H1 (cell line): ENCODE data around the gene P2RY8. TPM values are rescaled to one million over a fixed set of nuclear protein-coding genes. Genes with fewer than 3 reads are reported as not detected.

Source experiments
- CTCF ChIA-PET: fragments of 300-600 bp; sonication (Branson Sonifier 250); formaldehyde crosslinking; loops from one replicate; lab custom pipeline; 2021; ENCODE audit not compliant: partially characterized antibody; lab: Charles Lee
- POLR2A ChIA-PET: fragments of 300-600 bp; sonication (Branson Sonifier 250); formaldehyde crosslinking; loops from one replicate; lab custom pipeline; 2021; ENCODE audit warnings: inconsistent platforms; ENCODE audit not compliant: partially characterized antibody; lab: Charles Lee
- DNase-seq, 2 experiments: peaks; one replicate each; pipeline versions ENCODE4 v3.0.0 to v3.0.0-alpha.2; 2010 to 2022; ENCODE audit warnings: low spot score in 2 of 2, low read depth in 1 of 2, mixed read lengths in 1 of 2
- FAIRE-seq: peaks from 2 replicates; lab custom pipeline; 2011; peaks lifted over from hg19 to GRCh38; lab: Jason Lieb, UNC
- H2AFZ ChIP-seq: 2 replicates; pipeline ENCODE4 v1.8.1; 2012; ENCODE audit warnings: low read length, inconsistent platforms
- H2AK5ac ChIP-seq: 2 replicates; pipeline ENCODE4 v1.6.1; 2013; ENCODE audit warnings: low read depth, low read length
- H2BK120ac ChIP-seq: replicated peaks from 2 replicates; pipeline ENCODE3; 2013; ENCODE audit warnings: low read depth, low read length, inconsistent platforms
- H2BK12ac ChIP-seq: 2 replicates; pipeline ENCODE4 v1.6.1; 2013; ENCODE audit warnings: low read depth, low read length
- H2BK15ac ChIP-seq: 2 replicates; pipeline ENCODE4 v1.6.1; 2013; ENCODE audit warnings: low read length
- H2BK20ac ChIP-seq: 2 replicates; pipeline ENCODE4 v1.6.1; 2013; ENCODE audit warnings: low read length
- H2BK5ac ChIP-seq: 2 replicates; pipeline ENCODE4 v1.6.1; 2013; ENCODE audit warnings: low read depth, low read length
- H3K14ac ChIP-seq: 2 replicates; pipeline ENCODE4 v1.6.1; 2013; ENCODE audit warnings: inconsistent platforms; ENCODE audit not compliant: insufficient read length
- H3K18ac ChIP-seq: 2 replicates; pipeline ENCODE4 v1.6.1; 2013; ENCODE audit warnings: low read length; ENCODE audit errors: extremely low read depth
- H3K23ac ChIP-seq: 2 replicates; pipeline ENCODE4 v1.6.1; 2013; ENCODE audit warnings: inconsistent platforms; ENCODE audit not compliant: insufficient read length
- H3K23me2 ChIP-seq: 2 replicates; pipeline ENCODE4 v1.6.1; 2013; ENCODE audit warnings: low read depth, low read length
- H3K27ac ChIP-seq: 2 replicates; pipeline ENCODE4 v1.6.1; 2011; ENCODE audit warnings: low read depth, low read length, inconsistent platforms
- H3K27me3 ChIP-seq, 4 experiments: replicated peaks in 1 of 4; 1 replicate in 1 of 4; 2 replicates in 3 of 4; pipeline versions ENCODE4 v1.6.1 to v1.8.1; 2011 to 2013; ENCODE audit warnings: low read length in 3 of 4, mild to moderate bottlenecking in 3 of 4, inconsistent platforms in 2 of 4, mixed read lengths in 2 of 4, moderate library complexity in 1 of 4; ENCODE audit not compliant: control insufficient read depth in 3 of 4, insufficient read depth in 3 of 4; ENCODE audit errors: extremely low read depth in 1 of 4
- H3K36me3 ChIP-seq, 4 experiments: 2 replicates each; pipeline versions ENCODE4 v1.6.1 to v1.8.1; 2011 to 2013; ENCODE audit warnings: mild to moderate bottlenecking in 4 of 4, low read length in 3 of 4, moderate library complexity in 2 of 4, control low read depth in 1 of 4, inconsistent platforms in 1 of 4; ENCODE audit not compliant: insufficient read depth in 4 of 4, control insufficient read depth in 2 of 4
- H3K4ac ChIP-seq: replicated peaks from 2 replicates; pipeline ENCODE3; 2013; ENCODE audit warnings: low read length, low read depth, mixed read lengths, inconsistent platforms; ENCODE audit not compliant: insufficient read length
- H3K4me1 ChIP-seq, 4 experiments: replicated peaks in 1 of 4; 1 replicate in 1 of 4; 2 replicates in 3 of 4; pipeline versions ENCODE4 v1.6.1 to v1.8.1; 2011 to 2013; ENCODE audit warnings: low read length in 3 of 4, inconsistent platforms in 2 of 4, mixed read lengths in 1 of 4; ENCODE audit not compliant: insufficient read depth in 4 of 4, control insufficient read depth in 3 of 4
- H3K4me2 ChIP-seq, 2 experiments: 2 replicates each; pipeline versions ENCODE4 v1.6.1 to v1.8.1; 2011 to 2013; ENCODE audit warnings: low read depth in 2 of 2, low read length in 2 of 2, control low read depth in 1 of 2, inconsistent platforms in 1 of 2, mild to moderate bottlenecking in 1 of 2; ENCODE audit not compliant: insufficient read depth in 1 of 2
- H3K4me3 ChIP-seq, 4 experiments: fragments of 200-600, 300-600 bp in 1 of 4; sonication (generic), shearing (Covaris generic), sonication (Bioruptor Twin) in 1 of 4; 2 replicates each; pipeline versions ENCODE4 v1.5.1 to v1.8.1; 2011 to 2016; ENCODE audit warnings: low read length in 4 of 4, low read depth in 3 of 4, control low read depth in 2 of 4, inconsistent platforms in 2 of 4, mild to moderate bottlenecking in 2 of 4, mixed read lengths in 1 of 4, moderate library complexity in 1 of 4; ENCODE audit not compliant: insufficient read depth in 2 of 4; ENCODE audit errors: extremely low read depth in 1 of 4
- H3K56ac ChIP-seq: replicated peaks from 2 replicates; pipeline ENCODE3; 2013; ENCODE audit warnings: low read depth, mild to moderate bottlenecking, mixed read lengths, low read length, inconsistent platforms; ENCODE audit not compliant: insufficient read length
- H3K79me1 ChIP-seq: 2 replicates; pipeline ENCODE4 v1.6.1; 2013; ENCODE audit warnings: low read depth, low read length, control low read depth
- H3K79me2 ChIP-seq, 2 experiments: 2 replicates each; pipeline versions ENCODE4 v1.6.1 to v1.8.1; 2012 to 2013; ENCODE audit warnings: low read length in 2 of 2, mild to moderate bottlenecking in 2 of 2, inconsistent platforms in 1 of 2; ENCODE audit not compliant: insufficient read depth in 2 of 2, control insufficient read depth in 1 of 2
- H3K9ac ChIP-seq, 4 experiments: replicated peaks in 1 of 4; 1 replicate in 1 of 4; 2 replicates in 3 of 4; pipeline versions ENCODE4 v1.6.1 to v1.8.1; 2011 to 2013; ENCODE audit warnings: low read depth in 3 of 4, low read length in 3 of 4, control low read depth in 2 of 4, mild to moderate bottlenecking in 2 of 4, moderate library complexity in 2 of 4, inconsistent platforms in 1 of 4; ENCODE audit errors: extremely low read depth in 1 of 4
- H3K9me3 ChIP-seq, 2 experiments: 2 replicates each; pipeline versions ENCODE4 v1.6.1 to v1.8.1; 2012 to 2013; ENCODE audit warnings: mild to moderate bottlenecking in 2 of 2, moderate library complexity in 2 of 2, control low read depth in 1 of 2, inconsistent platforms in 1 of 2, low read depth in 1 of 2, low read length in 1 of 2, mixed read lengths in 1 of 2; ENCODE audit not compliant: insufficient read depth in 2 of 2
- H4K20me1 ChIP-seq, 2 experiments: replicated peaks in 1 of 2; 2 replicates each; pipeline versions ENCODE3 to v1.8.1; 2011 to 2013; ENCODE audit warnings: inconsistent platforms in 2 of 2, low read length in 2 of 2, mild to moderate bottlenecking in 1 of 2; ENCODE audit not compliant: insufficient read depth in 2 of 2, control insufficient read depth in 1 of 2
- H4K5ac ChIP-seq: 2 replicates; pipeline ENCODE4 v1.6.1; 2013; ENCODE audit warnings: low read length, low read depth, mixed read lengths, inconsistent platforms; ENCODE audit not compliant: insufficient read length
- H4K8ac ChIP-seq: 2 replicates; pipeline ENCODE4 v1.8.0; 2013; ENCODE audit warnings: mild to moderate bottlenecking, moderate library complexity, low read length, inconsistent platforms; ENCODE audit not compliant: insufficient read depth; ENCODE audit errors: extremely low read depth
- H4K91ac ChIP-seq: replicated peaks from 2 replicates; pipeline ENCODE3; 2013; ENCODE audit warnings: low read length, mixed read lengths, inconsistent platforms; ENCODE audit not compliant: insufficient read length
- CEBPB ChIP-seq: IDR thresholded peaks from 2 replicates; pipeline ENCODE4 v1.6.1; 2012; ENCODE audit warnings: low read depth, low read length
- GABPA ChIP-seq: IDR thresholded peaks from 2 replicates; pipeline ENCODE4 v1.6.1; 2011; ENCODE audit warnings: mild to moderate bottlenecking, low read length, moderate library complexity, borderline replicate concordance; ENCODE audit not compliant: insufficient read depth
- HDAC6 ChIP-seq: IDR thresholded peaks from one replicate; pipeline ENCODE4 v1.7.1; 2012; ENCODE audit warnings: low read depth, mild to moderate bottlenecking, inconsistent platforms, low read length, moderate library complexity
- KDM4A ChIP-seq: IDR thresholded peaks from one replicate; pipeline ENCODE4 v1.7.1; 2012; ENCODE audit warnings: low read depth, mild to moderate bottlenecking, moderate library complexity, low read length, inconsistent platforms; ENCODE audit not compliant: severe bottlenecking
- NRF1 ChIP-seq: IDR thresholded peaks from 2 replicates; pipeline ENCODE4 v1.6.1; 2011; ENCODE audit warnings: mild to moderate bottlenecking, low read depth, low read length, improper control_type of control experiment
- RFX5 ChIP-seq: IDR thresholded peaks from 2 replicates; pipeline ENCODE4 v1.6.1; 2011; ENCODE audit warnings: low read depth, low read length, improper control_type of control experiment, borderline replicate concordance
- SIN3A ChIP-seq, 2 experiments: IDR thresholded peaks in 1 of 2; conservative IDR thresholded peaks in 1 of 2; 2 replicates each; pipeline ENCODE4 v1.6.1; 2011 to 2012; ENCODE audit warnings: low read length in 2 of 2, improper control_type of control experiment in 1 of 2, low read depth in 1 of 2, mild to moderate bottlenecking in 1 of 2
- SIRT6 ChIP-seq: IDR thresholded peaks from one replicate; pipeline ENCODE4 v1.7.1; 2012; ENCODE audit warnings: low read length, inconsistent platforms
- TBP ChIP-seq: IDR thresholded peaks from 2 replicates; pipeline ENCODE4 v1.6.1; 2011; ENCODE audit warnings: low read depth, low read length, improper control_type of control experiment
- TEAD4 ChIP-seq: IDR thresholded peaks from 2 replicates; pipeline ENCODE4 v1.6.1; 2012; ENCODE audit warnings: low read depth, low read length, inconsistent platforms, mixed read lengths
- YY1 ChIP-seq: IDR thresholded peaks from 2 replicates; pipeline ENCODE4 v1.6.1; 2011; ENCODE audit warnings: low read depth, mild to moderate bottlenecking, low read length
- ZNF274 ChIP-seq: IDR thresholded peaks from 2 replicates; pipeline ENCODE4 v1.7.0; 2012; ENCODE audit warnings: low read length, borderline replicate concordance; ENCODE audit errors: extremely low read depth
- WGBS, 2 experiments: shearing (Covaris generic) in 1 of 2; methylation state at CpG; one replicate each; pipeline versions ENCODE4 v1.1.6 to v1.1.7; 2013 to 2015; ENCODE audit warnings: low lambda C conversion rate in 2 of 2, mixed read lengths in 2 of 2, inconsistent platforms in 1 of 2, low coverage in 1 of 2, missing lambda C conversion rate in 1 of 2; ENCODE audit not compliant: insufficient replicate concordance in 2 of 2, insufficient coverage in 1 of 2, insufficient read length in 1 of 2; ENCODE audit errors: extremely low coverage in 1 of 2, missing lambda C conversion rate in 1 of 2; 5-methylcytosine and 5-hydroxymethylcytosine counted together
- polyA plus RNA-seq, 7 experiments: library from polyadenylated mRNA; depleted of rRNA in 3 of 7; stranded (reverse) in 5 of 7; unstranded in 2 of 7; fragments of >200 nt in 5 of 7; fragments of 200-250 nt in 2 of 7; gene quantifications; 1 replicate in 5 of 7; 2 replicates in 1 of 7; 4 replicates in 1 of 7; pipeline versions ENCODE4 v1.2.1 to v1.2.3, GENCODE V29; 2011 to 2013; ENCODE audit warnings: missing spikeins in 2 of 7, mixed read lengths in 2 of 7
- total RNA-seq: library from RNA; stranded (reverse); fragmentation: NEBNext Ultra II Directional; extraction: Animal tissue kit (Norgen Biotek cat#: 25700); gene quantifications from 2 replicates; pipeline ENCODE4 v1.2.1, GENCODE V29; 2021
- TF ChIP-seq, protein P1 (sequence below): IDR thresholded peaks from 2 replicates; pipeline ENCODE4 v1.6.1; 2012; ENCODE audit warnings: low read length, inconsistent platforms

P2RY8 gene
- total and polyA plus RNA-seq, 2 of the 8 experiments (the other 6 are each of a cell fraction or from before 2014, with no cell fraction given): 0.09 to 0.15 TPM

DNA sequence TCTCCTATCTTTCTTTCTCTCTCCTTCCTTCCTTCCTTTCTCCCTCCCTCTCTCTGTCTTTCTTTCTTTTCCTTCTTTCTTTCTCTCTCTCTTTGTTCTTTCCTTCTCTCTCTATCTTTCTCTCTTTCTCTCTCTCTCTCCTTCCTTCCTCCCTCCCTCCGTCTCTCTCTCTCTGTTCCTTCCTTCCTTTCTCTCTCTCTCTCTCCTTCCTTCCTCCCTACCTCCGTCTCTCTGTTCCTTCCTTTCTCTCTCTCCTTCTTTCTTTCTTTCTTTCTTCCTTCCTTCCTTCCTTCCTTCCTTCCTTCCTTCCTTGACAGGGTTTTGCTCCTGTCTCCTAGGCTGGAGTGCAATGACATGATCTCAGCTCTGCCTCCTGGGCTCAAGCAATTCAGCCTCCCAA is 24.2 kb upstream of the P2RY8 start:
- FAIRE-seq: no peak
- Histone ChIP-seq H3K4ac (no peak overlapping the region), H3K79me1 (no peaks in the 10 kb centered on the region), H2AFZ (no peak overlapping the region), H3K56ac (no peak overlapping the region), H3K23me2 (peaks cover 2% of the 10 kb centered on the region; the same call in 1 of the 2 replicates), H2BK15ac (no peak overlapping the region), H3K27me3 (no peaks in the 10 kb centered on the region), H2BK12ac (no peak overlapping the region), H4K8ac (no peak overlapping the region), H3K27ac (no peak overlapping the region), H2AK5ac (no peak overlapping the region), H4K91ac (no peak overlapping the region), H3K36me3 (no peaks in the 10 kb centered on the region), H3K23ac (no peak overlapping the region), H3K18ac (no peak overlapping the region), H3K4me2 (no peak overlapping the region), H3K14ac (no peak overlapping the region), H3K9ac (no peak overlapping the region), H4K5ac (no peak overlapping the region), H3K9me3 (no peaks in the 10 kb centered on the region), H3K79me2 (no peaks in the 10 kb centered on the region), H2BK20ac (no peak overlapping the region), H3K4me3 (no peak overlapping the region), H2BK5ac (no peak overlapping the region), H2BK120ac (no peak overlapping the region), H3K4me1 (no peaks in the 10 kb centered on the region), H4K20me1 (no peaks in the 10 kb centered on the region)
- POLR2A ChIA-PET: no interaction called here
- CTCF ChIA-PET: no interaction called here
- 57% methylated on average over 2 of the region's 2 CpGs; no CpG with 5 or more reads in 1 of the 2 experiments for WGBS, 2 experiments
- no peak for DNase-seq
- TF ChIP-seq TEAD4 (no peak), HDAC6 (no peak), SIRT6 (no peak), SIN3A (conservative IDR thresholded peaks at IDR 0.05 in 1 of 2, IDR thresholded peaks at IDR 0.05 in 1 of 2; ENCODE audit: low read depth in 1 of 2, low read length in 2 of 2) (no peak), NRF1 (no peak), YY1 (no peak), CEBPB (no peak), ZNF274 (no peak), KDM4A (no peak), RFX5 (no peak), GABPA (no peak), TBP (no peak)
- TF ChIP-seq, protein P1, sequence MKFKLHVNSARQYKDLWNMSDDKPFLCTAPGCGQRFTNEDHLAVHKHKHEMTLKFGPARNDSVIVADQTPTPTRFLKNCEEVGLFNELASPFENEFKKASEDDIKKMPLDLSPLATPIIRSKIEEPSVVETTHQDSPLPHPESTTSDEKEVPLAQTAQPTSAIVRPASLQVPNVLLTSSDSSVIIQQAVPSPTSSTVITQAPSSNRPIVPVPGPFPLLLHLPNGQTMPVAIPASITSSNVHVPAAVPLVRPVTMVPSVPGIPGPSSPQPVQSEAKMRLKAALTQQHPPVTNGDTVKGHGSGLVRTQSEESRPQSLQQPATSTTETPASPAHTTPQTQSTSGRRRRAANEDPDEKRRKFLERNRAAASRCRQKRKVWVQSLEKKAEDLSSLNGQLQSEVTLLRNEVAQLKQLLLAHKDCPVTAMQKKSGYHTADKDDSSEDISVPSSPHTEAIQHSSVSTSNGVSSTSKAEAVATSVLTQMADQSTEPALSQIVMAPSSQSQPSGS: no peak
